Keratinocyte (primary cell): ENCODE data around the gene PRKAB1. TPM values are rescaled to one million over a fixed set of nuclear protein-coding genes. Genes with fewer than 3 reads are reported as not detected.
A peak's percentile ranks its signal among the peaks of the same experiment; 100 is the strongest.

Source experiments
- DNase-seq: peaks from one replicate; pipeline ENCODE4 v3.0.0-alpha.2; 2011; ENCODE audit warnings: low read depth, missing footprints, low spot score
- FAIRE-seq: peaks from 2 replicates; lab custom pipeline; 2011; peaks lifted over from hg19 to GRCh38; lab: Jason Lieb, UNC
- H2AFZ ChIP-seq: 2 replicates; pipeline ENCODE4 v1.6.0; 2012; ENCODE audit warnings: low read length, control low read depth, inconsistent platforms; ENCODE audit not compliant: control insufficient read depth
- H3K27ac ChIP-seq: 2 replicates; pipeline ENCODE4 v1.5.1; 2011; ENCODE audit warnings: low read length; ENCODE audit not compliant: control insufficient read depth, insufficient read depth
- H3K27me3 ChIP-seq: 3 replicates; pipeline ENCODE4 v1.6.0; 2011; ENCODE audit warnings: low read length; ENCODE audit not compliant: control insufficient read depth, insufficient read depth; ENCODE audit errors: extremely low read depth
- H3K36me3 ChIP-seq, 2 experiments: 2 replicates in 1 of 2; 3 replicates in 1 of 2; pipeline ENCODE4 v1.5.1; 2011; ENCODE audit warnings: low read length in 2 of 2, mild to moderate bottlenecking in 1 of 2; ENCODE audit not compliant: control insufficient read depth in 2 of 2, insufficient read depth in 2 of 2; ENCODE audit errors: extremely low read depth in 1 of 2
- H3K4me1 ChIP-seq: 3 replicates; pipeline ENCODE4 v1.5.1; 2011; ENCODE audit warnings: low read length; ENCODE audit not compliant: control insufficient read depth, insufficient read depth; ENCODE audit errors: extremely low read depth
- H3K4me2 ChIP-seq: 3 replicates; pipeline ENCODE4 v1.6.0; 2011; ENCODE audit warnings: low read depth, low read length; ENCODE audit not compliant: control insufficient read depth, insufficient read depth; ENCODE audit errors: extremely low read depth
- H3K4me3 ChIP-seq, 3 experiments: fragments of 200-600 bp in 1 of 3; sonication (generic) in 1 of 3; 2 replicates in 2 of 3; 3 replicates in 1 of 3; pipeline ENCODE4 v1.5.1; 2011 to 2016; ENCODE audit warnings: low read length in 3 of 3, mild to moderate bottlenecking in 3 of 3, control low read depth in 2 of 3, inconsistent platforms in 1 of 3, low read depth in 1 of 3, mixed read lengths in 1 of 3, mixed run types in 1 of 3, moderate library complexity in 1 of 3; ENCODE audit not compliant: control insufficient read depth in 2 of 3, insufficient read depth in 2 of 3; ENCODE audit errors: extremely low read depth in 1 of 3
- H3K79me2 ChIP-seq: 2 replicates; pipeline ENCODE4 v1.6.0; 2012; ENCODE audit warnings: low read length; ENCODE audit not compliant: control insufficient read depth, insufficient read depth
- H3K9ac ChIP-seq: 3 replicates; pipeline ENCODE4 v1.6.0; 2011; ENCODE audit warnings: low read length; ENCODE audit not compliant: control insufficient read depth, insufficient read depth; ENCODE audit errors: extremely low read depth
- H3K9me1 ChIP-seq: 3 replicates; pipeline ENCODE4 v1.6.0; 2011; ENCODE audit warnings: low read length; ENCODE audit not compliant: control insufficient read depth, insufficient read depth; ENCODE audit errors: extremely low read depth
- H3K9me3 ChIP-seq: 2 replicates; pipeline ENCODE4 v1.5.1; 2012; ENCODE audit warnings: low read depth, low read length; ENCODE audit not compliant: control insufficient read depth
- H4K20me1 ChIP-seq: 3 replicates; pipeline ENCODE4 v1.6.0; 2011; ENCODE audit warnings: low read length; ENCODE audit not compliant: control insufficient read depth, insufficient read depth; ENCODE audit errors: extremely low read depth
- CTCF ChIP-seq, 3 experiments: IDR thresholded peaks in 1 of 3; conservative IDR thresholded peaks in 1 of 3; optimal IDR thresholded peaks in 1 of 3; 2 replicates in 2 of 3; 3 replicates in 1 of 3; pipeline versions ENCODE3 to v1.5.1; 2011; ENCODE audit warnings: low read length in 3 of 3, mild to moderate bottlenecking in 3 of 3, moderate library complexity in 2 of 3, control low read depth in 1 of 3, inconsistent platforms in 1 of 3; ENCODE audit not compliant: insufficient read depth in 2 of 3; ENCODE audit errors: extremely low read depth in 1 of 3
- EZH2 ChIP-seq: IDR thresholded peaks from one replicate; pipeline ENCODE4 v1.6.1; 2012; ENCODE audit warnings: inconsistent platforms, mild to moderate bottlenecking, low read length, moderate library complexity
- dilution Hi-C: fragments of 300-500 bp; cut with MboI; formaldehyde crosslinking; loops from one replicate; pipeline ENCODE4 v1.7.0; 2020; ENCODE audit warnings: low sequenced_read_pairs; ENCODE audit not compliant: extremely low pct_ligation_motif_present
- polyA plus RNA-seq, 5 experiments: library from polyadenylated mRNA; depleted of rRNA in 3 of 5; stranded (reverse) in 3 of 5; stranded (forward) in 1 of 5; unstranded in 1 of 5; fragments of >200 nt; gene quantifications; 1 replicate in 1 of 5; 2 replicates in 3 of 5; 3 replicates in 1 of 5; pipeline versions ENCODE4 v1.2.1 to v1.2.3, GENCODE V29; 2011 to 2012; ENCODE audit warnings: missing spikeins in 2 of 5, low read depth in 1 of 5, low replicate concordance in 1 of 5

PRKAB1 gene
- polyA plus RNA-seq, 1 donor (not counting 4 experiments of a cell fraction or from before 2014, with no cell fraction given) = 22.0 TPM

- H3K79me2 ChIP-seq = no peaks in the 10 kb centered on the region
- no peak overlapping the region for H3K9ac ChIP-seq
- H3K27ac ChIP-seq = no peak overlapping the region
- no peaks in the 10 kb centered on the region for H3K27me3 ChIP-seq
- H3K9me3 ChIP-seq = no peaks in the 10 kb centered on the region
- DNase-seq = no peak
- peaks cover 2 to 31% of the 10 kb centered on the region in 2 experiments for H3K36me3 ChIP-seq
- no peaks in the 10 kb centered on the region for H4K20me1 ChIP-seq
- H3K4me2 ChIP-seq = no peak overlapping the region
- no peak for FAIRE-seq
- no peak overlapping the region for H3K4me3 ChIP-seq
- H3K9me1 ChIP-seq = no peaks in the 10 kb centered on the region
- H2AFZ ChIP-seq = no peak overlapping the region
- peaks cover 15% of the 10 kb centered on the region for H3K4me1 ChIP-seq
- dilution Hi-C loops = no loop called here
- TF ChIP-seq EZH2 (no peak), CTCF (optimal IDR thresholded peaks at IDR 0.05 in 1 of 3, IDR thresholded peaks at IDR 0.05 in 1 of 3, conservative IDR thresholded peaks at IDR 0.05 in 1 of 3; ENCODE audit: extremely low read depth in 1 of 3, insufficient read depth in 2 of 3, low read length in 3 of 3) (no peak)
These were observed 46.8 kb downstream of the PRKAB1 start for GRCh38 chr12:119714614-119715267.

- H3K4me1 ChIP-seq = peaks cover 15% of the 10 kb centered on the region
- H3K9me1 ChIP-seq = no peaks in the 10 kb centered on the region
- H3K36me3 ChIP-seq = peaks cover 0 to 26% of the 10 kb centered on the region in 2 experiments
- DNase-seq (peak; percentile 40), FAIRE-seq (peak; percentile 48)
- dilution Hi-C loops = no loop called here
- H3K27ac ChIP-seq = no peak overlapping the region
- H3K9me3 ChIP-seq = no peaks in the 10 kb centered on the region
- no peaks in the 10 kb centered on the region for H3K79me2 ChIP-seq
- H2AFZ ChIP-seq = no peak overlapping the region
- no peaks in the 10 kb centered on the region for H4K20me1 ChIP-seq
- TF ChIP-seq EZH2 (no peak), CTCF (optimal IDR thresholded peaks at IDR 0.05 in 1 of 3, IDR thresholded peaks at IDR 0.05 in 1 of 3, conservative IDR thresholded peaks at IDR 0.05 in 1 of 3; ENCODE audit: extremely low read depth in 1 of 3, insufficient read depth in 2 of 3, low read length in 3 of 3) (no peak)
- H3K4me3 ChIP-seq = no peak overlapping the region
- H3K4me2 ChIP-seq = no peak overlapping the region
- no peaks in the 10 kb centered on the region for H3K27me3 ChIP-seq
- no peak overlapping the region for H3K9ac ChIP-seq
These were observed 47.3 kb downstream of the PRKAB1 start for GRCh38 chr12:119715268-119715620.
